Spinal cord (tissue), 10 donors: ENCODE measurements around the gene PCDHB14. TPM values are rescaled to one million over a fixed set of nuclear protein-coding genes. Genes with fewer than 3 reads are reported as not detected.
"Not testable (repeated sequence)": the region's sequence is repeated elsewhere in the genome, so short reads cannot be mapped to it uniquely, and the experiment has no call there.

ENCODE experiments used
- DNase-seq, 6 donors: peaks; one replicate each; pipeline versions ENCODE4 v3.0.0 to v3.0.0-alpha.2; 2013 to 2015; ENCODE audit warnings: low spot score in 6 of 6, low read depth in 4 of 6
- H3K27ac ChIP-seq: one replicate; pipeline ENCODE4 v1.5.1; 2013; ENCODE audit warnings: low read depth, low read length, control low read depth
- H3K27me3 ChIP-seq: one replicate; pipeline ENCODE4 v1.6.1; 2013; ENCODE audit warnings: low read length; ENCODE audit not compliant: control insufficient read depth, insufficient read depth
- H3K36me3 ChIP-seq: one replicate; pipeline ENCODE4 v1.6.1; 2013; ENCODE audit warnings: low read length; ENCODE audit not compliant: control insufficient read depth, insufficient read depth
- H3K4me1 ChIP-seq: one replicate; pipeline ENCODE4 v1.6.1; 2013; ENCODE audit warnings: low read length; ENCODE audit not compliant: control insufficient read depth, insufficient read depth
- H3K4me3 ChIP-seq: one replicate; pipeline ENCODE4 v1.5.1; 2013; ENCODE audit warnings: low read depth, low read length, control low read depth
- H3K9me3 ChIP-seq: one replicate; pipeline ENCODE4 v1.6.1; 2013; ENCODE audit warnings: low read length; ENCODE audit not compliant: control insufficient read depth, insufficient read depth
- WGBS: methylation state at CpG from one replicate; pipeline ENCODE4 v1.1.5; 2013; ENCODE audit warnings: missing lambda C conversion rate; ENCODE audit not compliant: insufficient coverage; 5-methylcytosine and 5-hydroxymethylcytosine counted together
- long read RNA-seq, 4 donors: transcript quantifications; one replicate each; lab custom pipeline, GENCODE V29; 2026
- polyA plus RNA-seq, 2 donors: library from polyadenylated mRNA; unstranded; fragments of 120-200 nt; gene quantifications; one replicate each; pipeline ENCODE4 v1.2.1, GENCODE V29; 2013; ENCODE audit not compliant: insufficient read length in 2 of 2
- total RNA-seq, 2 donors: library from RNA; depleted of rRNA in 1 of 2; stranded (reverse); fragments of 120-200 nt in 1 of 2; fragments of >200 nt in 1 of 2; gene quantifications; one replicate each; pipeline versions ENCODE4 v1.2.3 to v1.2.4, GENCODE V29; 2013 to 2014
- donor health status: healthy.

The PCDHB14 gene
- total RNA-seq (10 to 100 TPM; 10.4 to 11.9 TPM), polyA plus RNA-seq (10 to 100 TPM; 15.4 to 17.4 TPM)
- long read RNA-seq, donor 1, full-length matches to known transcripts: 26 of 26 reads
- long read RNA-seq, donor 1, partial matches to known transcripts: 0 of 26 reads
- long read RNA-seq, donor 1, other reads (novel, unspliced or antisense): 0 of 26 reads
- long read RNA-seq, donor 2, full-length matches to known transcripts: 2 of 2 reads
- long read RNA-seq, donor 2, partial matches to known transcripts: 0 of 2 reads
- long read RNA-seq, donor 2, other reads (novel, unspliced or antisense): 0 of 2 reads
- long read RNA-seq, donor 3, full-length matches to known transcripts: 9 of 9 reads
- long read RNA-seq, donor 3, partial matches to known transcripts: 0 of 9 reads
- long read RNA-seq, donor 3, other reads (novel, unspliced or antisense): 0 of 9 reads
- long read RNA-seq, donor 4, full-length matches to known transcripts: 16 of 16 reads
- long read RNA-seq, donor 4, partial matches to known transcripts: 0 of 16 reads
- long read RNA-seq, donor 4, other reads (novel, unspliced or antisense): 0 of 16 reads

DNA sequence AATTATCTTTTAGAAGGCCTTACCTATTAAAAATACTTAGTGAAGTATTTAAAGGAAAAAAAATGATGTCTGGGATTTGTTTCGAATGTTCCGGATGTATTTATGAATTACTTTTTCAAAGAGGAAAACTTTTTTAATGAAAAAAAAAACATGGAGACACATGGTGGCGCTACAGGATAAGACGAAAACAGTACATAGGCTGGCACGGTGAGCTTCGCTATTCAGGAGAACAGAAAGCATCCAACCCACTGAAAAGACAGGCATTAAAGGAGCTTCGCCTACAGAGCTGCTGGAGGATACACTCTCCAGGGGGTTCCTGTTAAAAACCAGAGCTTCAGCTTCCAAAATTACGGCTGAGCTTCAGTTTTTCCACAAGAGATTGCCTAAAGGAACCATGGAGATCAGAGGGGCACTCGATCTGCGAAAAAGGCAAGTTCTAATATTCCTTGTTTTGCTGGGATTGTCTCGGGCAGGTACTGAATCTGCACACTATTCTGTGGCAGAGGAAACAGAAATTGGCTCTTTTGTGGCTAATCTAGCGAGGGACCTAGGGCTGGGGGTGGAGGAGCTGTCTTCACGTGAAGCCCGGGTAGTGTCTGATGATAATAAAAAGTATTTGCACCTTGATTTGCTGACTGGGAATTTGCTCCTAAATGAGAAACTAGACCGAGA lies at the start of gene PCDHB14:
Gene PCDHB14 (plus strand): TSS at position 232 of the 672 bp plus-strand sequence. CDS start 163 bp downstream, at position 395.
- 15% methylated on average over 12 of the region's 15 CpGs for WGBS
- H3K36me3 ChIP-seq: no peaks in the 10 kb centered on the region
- peak in 2 of 6 donors; percentile 45 to 76 for DNase-seq
- peaks cover 14% of the 10 kb centered on the region for H3K9me3 ChIP-seq
- no peak within 1 kb of the TSS for H3K27ac ChIP-seq
- no peaks in the 10 kb centered on the region for H3K4me1 ChIP-seq
- peak within 1 kb of the TSS; percentile 19 for H3K4me3 ChIP-seq
- no peaks in the 10 kb centered on the region for H3K27me3 ChIP-seq

DNA sequence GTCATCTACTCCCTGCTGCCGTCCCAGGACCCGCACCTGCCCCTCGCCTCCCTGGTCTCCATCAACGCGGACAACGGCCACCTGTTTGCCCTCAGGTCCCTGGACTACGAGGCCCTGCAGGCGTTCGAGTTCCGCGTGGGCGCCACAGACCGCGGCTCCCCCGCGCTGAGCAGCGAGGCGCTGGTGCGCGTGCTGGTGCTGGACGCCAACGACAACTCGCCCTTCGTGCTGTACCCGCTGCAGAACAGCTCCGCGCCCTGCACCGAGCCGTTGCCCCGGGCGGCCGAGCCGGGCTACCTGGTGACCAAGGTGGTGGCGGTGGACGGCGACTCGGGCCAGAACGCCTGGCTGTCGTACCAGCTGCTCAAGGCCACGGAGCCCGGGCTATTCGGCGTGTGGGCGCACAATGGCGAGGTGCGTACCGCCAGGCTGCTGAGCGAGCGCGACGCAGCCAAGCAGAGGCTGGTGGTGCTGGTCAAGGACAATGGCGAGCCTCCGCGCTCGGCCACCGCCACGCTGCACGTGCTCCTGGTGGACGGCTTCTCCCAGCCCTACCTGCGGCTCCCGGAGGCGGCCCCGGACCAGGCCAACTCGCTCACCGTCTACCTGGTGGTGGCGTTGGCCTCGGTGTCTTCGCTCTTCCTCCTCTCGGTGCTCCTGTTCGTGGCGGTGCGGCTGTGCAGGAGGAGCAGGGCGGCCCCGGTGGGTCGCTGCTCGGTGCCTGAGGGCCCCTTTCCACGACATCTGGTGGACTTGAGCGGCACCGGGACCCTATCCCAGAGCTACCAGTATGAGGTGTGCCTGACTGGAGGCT lies 48.6 kb upstream of the PCDHB14 start:
- not testable (repeated sequence) for DNase-seq, H3K9me3 ChIP-seq

DNA sequence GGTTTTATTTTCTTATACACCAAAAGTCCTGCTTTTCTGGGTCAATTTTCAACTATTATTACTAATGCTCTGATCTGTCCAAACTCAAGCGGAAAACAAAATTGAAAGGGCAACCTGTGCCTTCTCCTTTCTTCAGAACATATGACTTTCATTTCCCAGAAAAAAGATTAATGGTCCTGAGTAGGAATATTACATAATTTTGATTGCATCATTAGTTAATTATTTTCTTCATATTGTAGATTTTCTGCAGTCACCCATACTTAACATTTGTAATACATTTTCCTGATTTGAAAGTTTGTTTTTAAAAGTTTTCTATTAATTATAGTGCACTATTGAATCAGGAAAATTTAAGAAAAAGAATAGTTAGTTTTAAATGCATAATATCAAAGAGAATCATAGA lies 47.2 kb upstream of the PCDHB14 start:
- no CpG with 5 or more reads among the region's 1 CpG for WGBS
- H3K36me3 ChIP-seq: no peaks in the 10 kb centered on the region
- no peak overlapping the region for H3K4me3 ChIP-seq
- H3K9me3 ChIP-seq: no peaks in the 10 kb centered on the region
- no peak for DNase-seq
- no peak overlapping the region for H3K27ac ChIP-seq
- H3K27me3 ChIP-seq: peaks cover 2% of the 10 kb centered on the region
- H3K4me1 ChIP-seq: no peaks in the 10 kb centered on the region

More for the DNA sequence above, 48.6 kb upstream of the PCDHB14 start:
- H3K4me1 ChIP-seq, H3K36me3 ChIP-seq, H3K27me3 ChIP-seq, H3K27ac ChIP-seq, H3K4me3 ChIP-seq: not testable (repeated sequence)
- WGBS: 31% methylated on average over 55 of the region's 79 CpGs

DNA sequence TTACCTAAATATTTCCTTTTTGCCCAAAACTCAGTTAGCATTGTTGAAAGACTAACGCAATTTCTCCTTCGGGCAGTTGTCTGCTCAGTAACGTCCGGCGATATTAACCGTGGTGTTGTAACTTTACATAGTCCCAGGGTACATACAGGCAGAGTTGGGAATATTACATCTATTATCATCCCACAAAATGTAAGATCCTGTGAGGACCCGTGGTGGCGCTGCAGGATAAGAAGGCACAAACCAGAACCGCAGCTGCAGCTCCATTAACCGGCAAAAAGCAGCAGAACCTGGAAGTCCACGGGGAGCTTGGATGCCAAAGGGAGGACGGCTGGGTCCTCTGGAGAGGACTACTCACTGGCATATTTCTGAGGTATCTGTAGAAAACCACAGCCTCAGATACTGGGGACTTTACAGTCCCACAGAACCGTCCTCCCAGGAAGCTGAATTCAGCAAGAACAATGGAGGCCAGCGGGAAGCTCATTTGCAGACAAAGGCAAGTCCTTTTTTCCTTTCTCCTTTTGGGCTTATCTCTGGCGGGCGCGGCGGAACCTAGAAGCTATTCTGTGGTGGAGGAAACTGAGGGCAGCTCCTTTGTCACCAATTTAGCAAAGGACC lies 45.5 kb upstream of the PCDHB14 start, which contains the start of gene PCDHB8:
Gene PCDHB8 (plus strand): TSS at position 214 of the 615 bp plus-strand sequence. CDS start 245 bp downstream, at position 459.
- not testable (repeated sequence) for H3K9me3 ChIP-seq

DNA sequence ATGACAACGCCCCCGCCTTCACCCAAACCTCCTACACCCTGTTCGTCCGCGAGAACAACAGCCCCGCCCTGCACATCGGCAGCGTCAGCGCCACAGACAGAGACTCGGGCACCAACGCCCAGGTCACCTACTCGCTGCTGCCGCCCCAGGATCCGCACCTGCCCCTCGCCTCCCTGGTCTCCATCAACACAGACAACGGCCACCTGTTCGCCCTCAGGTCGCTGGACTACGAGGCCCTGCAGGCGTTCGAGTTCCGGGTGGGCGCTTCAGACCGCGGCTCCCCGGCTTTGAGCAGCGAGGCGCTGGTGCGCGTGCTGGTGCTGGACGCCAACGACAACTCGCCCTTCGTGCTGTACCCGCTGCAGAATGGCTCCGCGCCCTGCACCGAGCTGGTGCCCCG lies 43.8 kb upstream of the PCDHB14 start:
- not testable (repeated sequence) for H3K4me3 ChIP-seq, H3K27ac ChIP-seq, H3K36me3 ChIP-seq, H3K9me3 ChIP-seq, H3K4me1 ChIP-seq, DNase-seq, H3K27me3 ChIP-seq
- 25% methylated on average over 13 of the region's 39 CpGs for WGBS

More for the DNA sequence above, 45.5 kb upstream of the PCDHB14 start, which contains the start of gene PCDHB8:
- H3K4me3 ChIP-seq, H3K27me3 ChIP-seq, DNase-seq, H3K4me1 ChIP-seq, H3K36me3 ChIP-seq, H3K27ac ChIP-seq: not testable (repeated sequence)
- no CpG with 5 or more reads among the region's 18 CpGs for WGBS

DNA sequence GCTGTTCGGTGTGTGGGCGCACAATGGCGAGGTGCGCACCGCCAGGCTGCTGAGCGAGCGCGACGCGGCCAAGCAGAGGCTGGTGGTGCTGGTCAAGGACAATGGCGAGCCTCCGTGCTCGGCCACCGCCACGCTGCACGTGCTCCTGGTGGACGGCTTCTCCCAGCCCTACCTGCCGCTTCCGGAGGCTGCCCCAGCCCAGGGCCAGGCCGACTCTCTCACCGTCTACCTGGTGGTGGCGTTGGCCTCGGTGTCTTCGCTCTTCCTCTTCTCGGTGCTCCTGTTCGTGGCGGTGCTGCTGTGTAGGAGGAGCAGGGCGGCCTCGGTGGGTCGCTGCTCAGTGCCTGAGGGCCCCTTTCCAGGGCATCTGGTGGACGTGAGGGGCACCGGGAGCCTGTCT lies 43.3 kb upstream of the PCDHB14 start:
- H3K4me3 ChIP-seq, H3K4me1 ChIP-seq, H3K27me3 ChIP-seq, H3K27ac ChIP-seq, H3K36me3 ChIP-seq, DNase-seq, H3K9me3 ChIP-seq: not testable (repeated sequence)
- 19% methylated on average over 25 of the region's 32 CpGs for WGBS

DNA sequence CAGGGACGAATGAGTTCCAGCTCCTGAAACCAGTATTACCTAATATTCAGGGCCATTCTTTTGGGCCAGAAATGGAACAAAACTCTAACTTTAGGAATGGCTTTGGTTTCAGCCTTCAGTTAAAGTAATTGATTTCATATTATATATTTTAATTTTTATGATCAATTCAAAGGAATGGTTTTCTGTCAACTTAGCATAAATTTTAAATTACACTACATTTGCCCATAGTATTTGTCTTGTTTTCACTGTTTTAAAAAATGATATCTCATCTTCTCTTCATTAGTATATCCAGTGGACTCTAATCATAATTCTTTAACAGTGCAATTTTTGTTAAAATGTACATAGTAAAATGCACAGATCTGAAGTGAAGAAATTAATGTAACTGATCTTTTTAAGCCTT lies 42.8 kb upstream of the PCDHB14 start:
- Histone ChIP-seq H3K36me3 (no peaks in the 10 kb centered on the region), H3K4me3 (no peak overlapping the region), H3K27ac (no peak overlapping the region), H3K4me1 (no peaks in the 10 kb centered on the region), H3K9me3 (peaks cover 2% of the 10 kb centered on the region), H3K27me3 (no peaks in the 10 kb centered on the region)
- DNase-seq: no peak
- WGBS: 60% methylated on average over 1 of the region's 1 CpG

DNA sequence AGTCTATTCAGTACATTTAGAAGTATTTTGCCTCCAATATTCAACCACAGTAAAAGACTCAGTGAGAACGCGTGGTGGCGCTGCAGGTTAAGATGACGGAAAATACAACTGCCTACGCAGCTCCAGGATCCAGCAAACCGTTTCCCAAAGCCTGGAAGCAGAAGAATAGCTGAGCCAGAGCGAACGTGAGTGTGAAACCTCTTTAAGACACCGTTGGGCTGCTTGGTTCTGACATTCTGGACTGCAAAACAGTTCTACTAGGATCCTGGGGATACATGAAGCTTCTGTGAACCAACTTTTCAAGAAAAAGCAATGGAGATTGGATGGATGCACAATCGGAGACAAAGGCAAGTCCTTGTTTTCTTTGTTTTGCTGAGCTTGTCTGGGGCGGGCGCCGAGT lies 40.9 kb upstream of the PCDHB14 start, which contains the start of gene PCDHB16:
Gene PCDHB16 (plus strand): TSS at position 140 of the 400 bp plus-strand sequence. CDS start 173 bp downstream, at position 313.
- H3K4me1 ChIP-seq: no peaks in the 10 kb centered on the region
- no peak within 1 kb of the TSS for H3K27ac ChIP-seq
- no peaks in the 10 kb centered on the region for H3K27me3 ChIP-seq
- 10% methylated on average over 13 of the region's 13 CpGs for WGBS
- DNase-seq: peak in 2 of 6 donors; percentile 64 to 67
- H3K4me3 ChIP-seq: peak within 1 kb of the TSS; percentile 2
- H3K9me3 ChIP-seq: peaks cover 3% of the 10 kb centered on the region
- no peaks in the 10 kb centered on the region for H3K36me3 ChIP-seq
